HepG2 (cell line): ENCODE results near the gene LRRC8E. TPM values are rescaled to one million over a fixed set of nuclear protein-coding genes. Genes with fewer than 3 reads are reported as not detected.

Source experiments
- ATM ChIP-seq: fragments of 450-650 bp; IDR thresholded peaks from 2 replicates; pipeline ENCODE4 v1.7.1; 2017; ENCODE audit warnings: mild to moderate bottlenecking, borderline replicate concordance
- CC2D1A ChIP-seq: sonication (generic); formaldehyde crosslinking; IDR thresholded peaks from 2 replicates; pipeline ENCODE4 v1.8.1; 2023; ENCODE audit warnings: mild to moderate bottlenecking, missing genetic modification reagents
- ELF1 ChIP-seq: sonication (generic); formaldehyde crosslinking; IDR thresholded peaks from 2 replicates; pipeline ENCODE4 v1.4.0; 2020; ENCODE audit warnings: missing genetic modification reagents
- FOXA3 ChIP-seq: IDR thresholded peaks from 2 replicates; pipeline ENCODE4 v1.6.1; 2016; ENCODE audit warnings: missing genetic modification reagents, missing compliant biosample characterization
- IRF2 ChIP-seq: IDR thresholded peaks from 2 replicates; pipeline ENCODE4 v1.6.1; 2018; ENCODE audit warnings: missing genetic modification reagents, missing compliant biosample characterization
- MED1 ChIP-seq: sonication (generic); formaldehyde crosslinking; IDR thresholded peaks from 2 replicates; pipeline ENCODE4 v1.4.0; 2020; ENCODE audit warnings: missing genetic modification reagents
- NR2F1 ChIP-seq, 2 experiments: fragments of 450-650 bp in 1 of 2; formaldehyde crosslinking in 1 of 2; IDR thresholded peaks; 2 replicates each; pipeline versions ENCODE4 v1.5.0 to v1.6.1; 2016 to 2020; ENCODE audit warnings: mild to moderate bottlenecking in 1 of 2, missing compliant biosample characterization in 1 of 2, missing genetic modification reagents in 1 of 2, moderate library complexity in 1 of 2
- NR2F2 ChIP-seq: IDR thresholded peaks from 2 replicates; pipeline ENCODE4 v1.6.1; 2012; ENCODE audit warnings: low read depth, inconsistent platforms, borderline replicate concordance
- ONECUT2 ChIP-seq: sonication (generic); formaldehyde crosslinking; IDR thresholded peaks from 2 replicates; pipeline ENCODE4 v1.4.0; 2020; ENCODE audit warnings: missing genetic modification reagents
- SATB2 ChIP-seq: sonication (generic); formaldehyde crosslinking; IDR thresholded peaks from 2 replicates; pipeline ENCODE4 v1.5.0; 2020; ENCODE audit warnings: missing genetic modification reagents
- SRSF4 ChIP-seq: fragments of 200-400 bp; formaldehyde crosslinking; IDR thresholded peaks from one replicate; pipeline ENCODE4 v1.6.1; 2018; ENCODE audit warnings: mild to moderate bottlenecking, low read depth, low read length, moderate library complexity; ENCODE audit not compliant: poor library complexity, severe bottlenecking
- ZFP36L2 ChIP-seq: sonication (generic); formaldehyde crosslinking; IDR thresholded peaks from 2 replicates; pipeline ENCODE4 v1.4.0; 2020; ENCODE audit warnings: missing genetic modification reagents
- ZNF253 ChIP-seq: sonication (generic); formaldehyde crosslinking; IDR thresholded peaks from 2 replicates; pipeline ENCODE4 v1.8.0; 2022; ENCODE audit warnings: mild to moderate bottlenecking, missing genetic modification reagents, borderline replicate concordance
- ZNF713 ChIP-seq: sonication (generic); formaldehyde crosslinking; IDR thresholded peaks from 2 replicates; pipeline ENCODE4 v1.4.0; 2020; ENCODE audit warnings: mild to moderate bottlenecking, missing genetic modification reagents
- ZSCAN22 ChIP-seq: sonication (generic); formaldehyde crosslinking; IDR thresholded peaks from 2 replicates; pipeline ENCODE4 v1.4.0; 2020; ENCODE audit warnings: mild to moderate bottlenecking, missing genetic modification reagents
- polyA plus RNA-seq, 8 experiments: library from polyadenylated mRNA; depleted of rRNA in 3 of 8; stranded (reverse) in 7 of 8; unstranded in 1 of 8; fragments of >200 nt; fragmentation: Illumina TruSeq in 4 of 8; extraction: Trizol in 4 of 8; gene quantifications; 2 replicates each; pipeline versions ENCODE4 v1.2.1 to v1.2.3, GENCODE V29; 2011 to 2016; ENCODE audit warnings: low read depth in 4 of 8, missing spikeins in 1 of 8, mixed read lengths in 1 of 8; ENCODE audit not compliant: insufficient read depth in 1 of 8
- total RNA-seq, 5 experiments: library from RNA; depleted of rRNA; stranded (reverse); fragments of >200 nt; fragmentation: Illumina TruSeq; extraction: Trizol; gene quantifications; 2 replicates each; pipeline ENCODE4 v1.2.3, GENCODE V29; 2016; ENCODE audit warnings: low read depth in 1 of 5
- TF ChIP-seq, protein P1 (sequence below): sonication (generic); formaldehyde crosslinking; IDR thresholded peaks from 2 replicates; pipeline ENCODE4 v1.4.0; 2020; ENCODE audit warnings: low read depth, mild to moderate bottlenecking, missing genetic modification reagents
- TF ChIP-seq, protein P2 (sequence below): sonication (generic); formaldehyde crosslinking; IDR thresholded peaks from 2 replicates; pipeline ENCODE4 v1.4.0; 2020; ENCODE audit warnings: missing genetic modification reagents
- TF ChIP-seq, protein P3 (sequence below): sonication (generic); formaldehyde crosslinking; IDR thresholded peaks from 2 replicates; pipeline ENCODE4 v1.8.1; 2022; ENCODE audit warnings: mild to moderate bottlenecking, missing genetic modification reagents
- TF ChIP-seq, protein P4 (sequence below): sonication (generic); formaldehyde crosslinking; IDR thresholded peaks from 2 replicates; pipeline ENCODE4 v1.5.1; 2020; ENCODE audit warnings: mild to moderate bottlenecking, moderate library complexity, missing genetic modification reagents
- TF ChIP-seq, protein P5 (sequence below): sonication (generic); formaldehyde crosslinking; IDR thresholded peaks from 2 replicates; pipeline ENCODE4 v1.4.0; 2020; ENCODE audit warnings: missing genetic modification reagents

The LRRC8E gene
- total and polyA plus RNA-seq, 2 of the 13 experiments (the other 11 are each of a cell fraction or from before 2014, with no cell fraction given) = 8.0 to 10.3 TPM

DNA sequence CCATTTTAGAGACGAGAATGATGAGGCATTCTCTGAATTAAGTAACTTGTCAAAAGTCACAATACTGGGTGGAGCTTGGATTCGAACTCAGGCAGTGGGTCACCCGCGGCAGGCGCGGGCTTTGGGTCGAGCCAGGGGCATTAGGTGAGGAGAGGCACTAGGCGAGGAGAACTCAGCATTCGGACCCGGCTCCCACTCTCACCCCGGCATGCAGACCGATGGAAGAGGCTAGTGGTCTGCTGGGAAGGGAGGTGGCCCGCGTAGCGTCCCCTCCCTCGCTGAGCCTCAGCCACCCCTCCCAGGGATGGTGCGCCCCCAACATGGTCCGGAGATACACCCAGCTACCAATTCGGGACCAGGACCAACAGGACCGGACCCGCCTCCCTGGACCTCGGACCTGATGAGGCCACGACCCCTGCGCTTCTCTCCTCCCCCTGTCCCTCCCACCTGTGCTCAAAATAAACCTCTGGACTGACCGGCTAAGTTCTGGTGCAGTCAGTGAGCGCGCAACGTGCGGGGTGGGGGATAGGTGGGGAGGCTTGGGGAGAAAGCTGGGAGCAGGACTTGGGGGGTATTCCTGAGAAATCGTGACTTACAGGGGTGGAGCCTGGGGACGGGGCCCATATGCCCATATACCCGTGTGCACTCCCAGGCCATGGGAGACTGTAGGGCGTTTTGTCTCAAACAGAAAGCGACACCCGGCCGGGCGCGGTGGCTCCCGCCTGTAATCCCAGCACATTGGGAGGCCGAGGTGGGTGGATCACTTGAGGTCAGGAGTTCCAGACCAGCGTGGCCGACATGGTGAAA is 30.5 kb downstream of the LRRC8E start (continued):
- TF ChIP-seq, protein P1, sequence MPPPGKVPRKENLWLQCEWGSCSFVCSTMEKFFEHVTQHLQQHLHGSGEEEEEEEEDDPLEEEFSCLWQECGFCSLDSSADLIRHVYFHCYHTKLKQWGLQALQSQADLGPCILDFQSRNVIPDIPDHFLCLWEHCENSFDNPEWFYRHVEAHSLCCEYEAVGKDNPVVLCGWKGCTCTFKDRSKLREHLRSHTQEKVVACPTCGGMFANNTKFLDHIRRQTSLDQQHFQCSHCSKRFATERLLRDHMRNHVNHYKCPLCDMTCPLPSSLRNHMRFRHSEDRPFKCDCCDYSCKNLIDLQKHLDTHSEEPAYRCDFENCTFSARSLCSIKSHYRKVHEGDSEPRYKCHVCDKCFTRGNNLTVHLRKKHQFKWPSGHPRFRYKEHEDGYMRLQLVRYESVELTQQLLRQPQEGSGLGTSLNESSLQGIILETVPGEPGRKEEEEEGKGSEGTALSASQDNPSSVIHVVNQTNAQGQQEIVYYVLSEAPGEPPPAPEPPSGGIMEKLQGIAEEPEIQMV (CRISPR knock-in tag) = peak; percentile 72; the same call in 1 of the 2 replicates
- TF ChIP-seq, protein P2, sequence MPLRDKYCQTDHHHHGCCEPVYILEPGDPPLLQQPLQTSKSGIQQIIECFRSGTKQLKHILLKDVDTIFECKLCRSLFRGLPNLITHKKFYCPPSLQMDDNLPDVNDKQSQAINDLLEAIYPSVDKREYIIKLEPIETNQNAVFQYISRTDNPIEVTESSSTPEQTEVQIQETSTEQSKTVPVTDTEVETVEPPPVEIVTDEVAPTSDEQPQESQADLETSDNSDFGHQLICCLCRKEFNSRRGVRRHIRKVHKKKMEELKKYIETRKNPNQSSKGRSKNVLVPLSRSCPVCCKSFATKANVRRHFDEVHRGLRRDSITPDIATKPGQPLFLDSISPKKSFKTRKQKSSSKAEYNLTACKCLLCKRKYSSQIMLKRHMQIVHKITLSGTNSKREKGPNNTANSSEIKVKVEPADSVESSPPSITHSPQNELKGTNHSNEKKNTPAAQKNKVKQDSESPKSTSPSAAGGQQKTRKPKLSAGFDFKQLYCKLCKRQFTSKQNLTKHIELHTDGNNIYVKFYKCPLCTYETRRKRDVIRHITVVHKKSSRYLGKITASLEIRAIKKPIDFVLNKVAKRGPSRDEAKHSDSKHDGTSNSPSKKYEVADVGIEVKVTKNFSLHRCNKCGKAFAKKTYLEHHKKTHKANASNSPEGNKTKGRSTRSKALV = 0 out of 2 replicates have a peak, but pooled peaks have one; percentile 35
- TF ChIP-seq ZSCAN22 (peak; percentile 97), ZNF253 (CRISPR knock-in tag) (no peak), NR2F1 (CRISPR knock-in tag; IDR thresholded peaks at IDR 0.05) (peak in 1 of 2 experiments; percentile 81; a peak in 1 of 4 replicates), MED1 (peak; percentile 44; the same call in 1 of the 2 replicates), FOXA3 (CRISPR knock-in tag) (0 out of 2 replicates have a peak, but pooled peaks have one; percentile 16), SATB2 (CRISPR knock-in tag) (0 out of 2 replicates have a peak, but pooled peaks have one; percentile 48), ATM (no peak), ONECUT2 (CRISPR knock-in tag) (no peak), ZNF713 (no peak), IRF2 (CRISPR knock-in tag) (0 out of 2 replicates have a peak, but pooled peaks have one; percentile 16), SRSF4 (no peak), ELF1 (no peak), NR2F2 (peak; percentile 76; the same call in 1 of the 2 replicates), ZFP36L2 (no peak), CC2D1A (no peak)
- TF ChIP-seq, protein P3, sequence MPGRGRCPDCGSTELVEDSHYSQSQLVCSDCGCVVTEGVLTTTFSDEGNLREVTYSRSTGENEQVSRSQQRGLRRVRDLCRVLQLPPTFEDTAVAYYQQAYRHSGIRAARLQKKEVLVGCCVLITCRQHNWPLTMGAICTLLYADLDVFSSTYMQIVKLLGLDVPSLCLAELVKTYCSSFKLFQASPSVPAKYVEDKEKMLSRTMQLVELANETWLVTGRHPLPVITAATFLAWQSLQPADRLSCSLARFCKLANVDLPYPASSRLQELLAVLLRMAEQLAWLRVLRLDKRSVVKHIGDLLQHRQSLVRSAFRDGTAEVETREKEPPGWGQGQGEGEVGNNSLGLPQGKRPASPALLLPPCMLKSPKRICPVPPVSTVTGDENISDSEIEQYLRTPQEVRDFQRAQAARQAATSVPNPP (CRISPR knock-in tag) = no peak
- TF ChIP-seq, protein P4, sequence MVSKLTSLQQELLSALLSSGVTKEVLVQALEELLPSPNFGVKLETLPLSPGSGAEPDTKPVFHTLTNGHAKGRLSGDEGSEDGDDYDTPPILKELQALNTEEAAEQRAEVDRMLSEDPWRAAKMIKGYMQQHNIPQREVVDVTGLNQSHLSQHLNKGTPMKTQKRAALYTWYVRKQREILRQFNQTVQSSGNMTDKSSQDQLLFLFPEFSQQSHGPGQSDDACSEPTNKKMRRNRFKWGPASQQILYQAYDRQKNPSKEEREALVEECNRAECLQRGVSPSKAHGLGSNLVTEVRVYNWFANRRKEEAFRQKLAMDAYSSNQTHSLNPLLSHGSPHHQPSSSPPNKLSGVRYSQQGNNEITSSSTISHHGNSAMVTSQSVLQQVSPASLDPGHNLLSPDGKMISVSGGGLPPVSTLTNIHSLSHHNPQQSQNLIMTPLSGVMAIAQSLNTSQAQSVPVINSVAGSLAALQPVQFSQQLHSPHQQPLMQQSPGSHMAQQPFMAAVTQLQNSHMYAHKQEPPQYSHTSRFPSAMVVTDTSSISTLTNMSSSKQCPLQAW (CRISPR knock-in tag) = peak; percentile 85
- TF ChIP-seq, protein P5, sequence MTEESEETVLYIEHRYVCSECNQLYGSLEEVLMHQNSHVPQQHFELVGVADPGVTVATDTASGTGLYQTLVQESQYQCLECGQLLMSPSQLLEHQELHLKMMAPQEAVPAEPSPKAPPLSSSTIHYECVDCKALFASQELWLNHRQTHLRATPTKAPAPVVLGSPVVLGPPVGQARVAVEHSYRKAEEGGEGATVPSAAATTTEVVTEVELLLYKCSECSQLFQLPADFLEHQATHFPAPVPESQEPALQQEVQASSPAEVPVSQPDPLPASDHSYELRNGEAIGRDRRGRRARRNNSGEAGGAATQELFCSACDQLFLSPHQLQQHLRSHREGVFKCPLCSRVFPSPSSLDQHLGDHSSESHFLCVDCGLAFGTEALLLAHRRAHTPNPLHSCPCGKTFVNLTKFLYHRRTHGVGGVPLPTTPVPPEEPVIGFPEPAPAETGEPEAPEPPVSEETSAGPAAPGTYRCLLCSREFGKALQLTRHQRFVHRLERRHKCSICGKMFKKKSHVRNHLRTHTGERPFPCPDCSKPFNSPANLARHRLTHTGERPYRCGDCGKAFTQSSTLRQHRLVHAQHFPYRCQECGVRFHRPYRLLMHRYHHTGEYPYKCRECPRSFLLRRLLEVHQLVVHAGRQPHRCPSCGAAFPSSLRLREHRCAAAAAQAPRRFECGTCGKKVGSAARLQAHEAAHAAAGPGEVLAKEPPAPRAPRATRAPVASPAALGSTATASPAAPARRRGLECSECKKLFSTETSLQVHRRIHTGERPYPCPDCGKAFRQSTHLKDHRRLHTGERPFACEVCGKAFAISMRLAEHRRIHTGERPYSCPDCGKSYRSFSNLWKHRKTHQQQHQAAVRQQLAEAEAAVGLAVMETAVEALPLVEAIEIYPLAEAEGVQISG (CRISPR knock-in tag) = peak; percentile 58
